Neural progenitor cell (in vitro differentiated cells): ENCODE measurements around the gene OR2A25.

Experiments used
- EZH2 ChIP-seq: fragments of 200-600 bp; sonication (generic); IDR thresholded peaks from 2 replicates; pipeline ENCODE4 v1.6.1; 2017; ENCODE audit warnings: antibody characterized with exemption, mild to moderate bottlenecking, moderate library complexity
- TF ChIP-seq, protein P1 (sequence below): fragments of 200-600 bp; sonication (generic); IDR thresholded peaks from 2 replicates; pipeline ENCODE4 v1.5.1; 2017; ENCODE audit warnings: antibody characterized with exemption, mild to moderate bottlenecking

DNA sequence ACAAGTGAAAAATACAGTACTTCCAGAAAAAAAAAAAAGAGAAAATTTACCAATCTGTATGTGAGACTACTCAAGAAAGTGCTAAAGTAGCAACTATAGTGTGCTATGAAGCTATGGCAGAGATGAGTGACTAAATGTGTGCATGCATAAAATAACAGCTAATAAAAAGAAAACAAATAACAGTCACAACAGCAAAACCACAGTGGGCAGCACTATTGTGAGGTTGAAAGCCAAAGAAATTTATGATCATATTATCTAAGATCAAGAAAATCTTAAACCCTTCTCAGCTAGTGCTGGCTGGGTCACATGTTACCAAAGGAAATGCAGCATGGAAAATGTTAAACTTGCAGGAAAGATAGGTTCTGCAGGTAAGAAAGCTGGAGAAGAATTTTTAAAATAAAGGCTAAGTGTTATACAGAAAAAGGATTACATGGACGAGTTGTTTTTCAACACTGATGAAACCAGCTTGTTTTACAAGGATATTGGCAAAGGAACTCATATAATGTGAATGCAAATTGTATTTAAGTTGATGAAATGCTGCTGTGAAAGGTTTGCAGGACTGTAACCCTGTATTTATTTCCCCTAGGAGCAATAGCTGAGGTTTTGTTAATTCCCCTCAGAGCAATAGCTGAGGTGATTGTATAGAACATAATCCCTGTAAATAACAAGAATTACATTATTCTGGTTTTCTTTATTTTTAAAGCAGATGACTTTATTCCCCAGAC, 36.5 kb upstream of the OR2A25 start:
- TF ChIP-seq, protein P1, sequence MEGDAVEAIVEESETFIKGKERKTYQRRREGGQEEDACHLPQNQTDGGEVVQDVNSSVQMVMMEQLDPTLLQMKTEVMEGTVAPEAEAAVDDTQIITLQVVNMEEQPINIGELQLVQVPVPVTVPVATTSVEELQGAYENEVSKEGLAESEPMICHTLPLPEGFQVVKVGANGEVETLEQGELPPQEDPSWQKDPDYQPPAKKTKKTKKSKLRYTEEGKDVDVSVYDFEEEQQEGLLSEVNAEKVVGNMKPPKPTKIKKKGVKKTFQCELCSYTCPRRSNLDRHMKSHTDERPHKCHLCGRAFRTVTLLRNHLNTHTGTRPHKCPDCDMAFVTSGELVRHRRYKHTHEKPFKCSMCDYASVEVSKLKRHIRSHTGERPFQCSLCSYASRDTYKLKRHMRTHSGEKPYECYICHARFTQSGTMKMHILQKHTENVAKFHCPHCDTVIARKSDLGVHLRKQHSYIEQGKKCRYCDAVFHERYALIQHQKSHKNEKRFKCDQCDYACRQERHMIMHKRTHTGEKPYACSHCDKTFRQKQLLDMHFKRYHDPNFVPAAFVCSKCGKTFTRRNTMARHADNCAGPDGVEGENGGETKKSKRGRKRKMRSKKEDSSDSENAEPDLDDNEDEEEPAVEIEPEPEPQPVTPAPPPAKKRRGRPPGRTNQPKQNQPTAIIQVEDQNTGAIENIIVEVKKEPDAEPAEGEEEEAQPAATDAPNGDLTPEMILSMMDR, result no peak
- TF ChIP-seq EZH2, result no peak
